H9 (cell line): ENCODE measurements around the gene CLEC1A. TPM values are rescaled to one million over a fixed set of nuclear protein-coding genes. Genes with fewer than 3 reads are reported as not detected.
A peak's percentile ranks its signal among the peaks of the same experiment; 100 is the strongest.

Experiments
- DNase-seq: peaks from one replicate; pipeline ENCODE4 v3.0.0-alpha.2; 2017
- H2AFZ ChIP-seq: one replicate; pipeline ENCODE4 v1.6.1; 2013; ENCODE audit warnings: mild to moderate bottlenecking, low read length, control low read depth, moderate library complexity
- H2AK5ac ChIP-seq: 2 replicates; pipeline ENCODE4 v1.6.1; 2013; ENCODE audit warnings: low read length, control low read depth, mixed read lengths; ENCODE audit not compliant: insufficient read length
- H2BK120ac ChIP-seq: one replicate; pipeline ENCODE4 v1.6.1; 2013; ENCODE audit warnings: low read depth, mild to moderate bottlenecking, low read length, control low read depth, inconsistent platforms; ENCODE audit not compliant: poor library complexity, severe bottlenecking
- H2BK12ac ChIP-seq: 2 replicates; pipeline ENCODE4 v1.6.1; 2013; ENCODE audit warnings: low read length, control low read depth, mixed read lengths, low read depth; ENCODE audit not compliant: insufficient read length
- H2BK15ac ChIP-seq: 2 replicates; pipeline ENCODE4 v1.6.1; 2013; ENCODE audit warnings: low read depth, low read length, control low read depth
- H2BK20ac ChIP-seq: one replicate; pipeline ENCODE4 v1.6.1; 2013; ENCODE audit warnings: low read depth, mild to moderate bottlenecking, low read length, control low read depth, inconsistent platforms; ENCODE audit not compliant: poor library complexity, severe bottlenecking
- H2BK5ac ChIP-seq: 2 replicates; pipeline ENCODE4 v1.6.1; 2013; ENCODE audit warnings: low read length, control low read depth, mixed read lengths; ENCODE audit not compliant: insufficient read length
- H3K14ac ChIP-seq: 2 replicates; pipeline ENCODE4 v1.6.1; 2013; ENCODE audit warnings: low read length, control low read depth; ENCODE audit not compliant: insufficient read depth
- H3K18ac ChIP-seq: 2 replicates; pipeline ENCODE4 v1.6.1; 2013; ENCODE audit warnings: low read depth, mild to moderate bottlenecking, mixed read lengths, low read length, control low read depth; ENCODE audit not compliant: insufficient read length
- H3K23ac ChIP-seq: 2 replicates; pipeline ENCODE4 v1.6.1; 2013; ENCODE audit warnings: low read length, control low read depth, mixed read lengths, low read depth; ENCODE audit not compliant: insufficient read length
- H3K23me2 ChIP-seq: 2 replicates; pipeline ENCODE4 v1.6.1; 2013; ENCODE audit warnings: low read depth, mild to moderate bottlenecking, mixed read lengths, low read length, control low read depth; ENCODE audit not compliant: insufficient read length, poor library complexity, severe bottlenecking
- H3K27ac ChIP-seq: 2 replicates; pipeline ENCODE4 v1.5.1; 2013; ENCODE audit warnings: low read length, control low read depth, mixed read lengths, low read depth; ENCODE audit not compliant: insufficient read length
- H3K27me3 ChIP-seq: 2 replicates; pipeline ENCODE4 v1.6.1; 2013; ENCODE audit warnings: low read length, control low read depth, inconsistent platforms; ENCODE audit not compliant: insufficient read depth
- H3K4ac ChIP-seq: 2 replicates; pipeline ENCODE4 v1.6.1; 2013; ENCODE audit warnings: low read depth, mild to moderate bottlenecking, control low read depth, inconsistent platforms, low read length, moderate library complexity
- H3K4me1 ChIP-seq: 2 replicates; pipeline ENCODE4 v1.6.1; 2013; ENCODE audit warnings: low read length, control low read depth, inconsistent platforms; ENCODE audit not compliant: insufficient read depth
- H3K4me2 ChIP-seq: 2 replicates; pipeline ENCODE4 v1.6.1; 2013; ENCODE audit warnings: low read length, control low read depth, mixed read lengths; ENCODE audit not compliant: insufficient read length, insufficient read depth
- H3K56ac ChIP-seq: 2 replicates; pipeline ENCODE4 v1.6.1; 2013; ENCODE audit warnings: low read depth, mild to moderate bottlenecking, mixed read lengths, low read length, control low read depth; ENCODE audit not compliant: insufficient read length
- H3K79me1 ChIP-seq: 2 replicates; pipeline ENCODE4 v1.6.1; 2013; ENCODE audit warnings: low read depth, mild to moderate bottlenecking, moderate library complexity, low read length, control low read depth, inconsistent platforms; ENCODE audit not compliant: insufficient read depth, poor library complexity, severe bottlenecking
- H3K79me2 ChIP-seq: 2 replicates; pipeline ENCODE4 v1.6.1; 2013; ENCODE audit warnings: low read length, control low read depth, inconsistent platforms; ENCODE audit not compliant: insufficient read depth
- H3K9ac ChIP-seq: 2 replicates; pipeline ENCODE4 v1.6.1; 2013; ENCODE audit warnings: low read length, control low read depth, mixed read lengths; ENCODE audit not compliant: insufficient read length; ENCODE audit errors: extremely low read depth
- H3K9me3 ChIP-seq: one replicate; pipeline ENCODE4 v1.6.1; 2013; ENCODE audit warnings: low read depth, low read length, inconsistent platforms; ENCODE audit not compliant: control insufficient read depth
- H3T11ph ChIP-seq: one replicate; pipeline ENCODE4 v1.6.1; 2013; ENCODE audit warnings: mild to moderate bottlenecking, low read length, control low read depth, inconsistent platforms
- H4K20me1 ChIP-seq: one replicate; pipeline ENCODE4 v1.6.1; 2013; ENCODE audit not compliant: control insufficient read depth, insufficient read length, insufficient read depth
- H4K5ac ChIP-seq: 2 replicates; pipeline ENCODE4 v1.6.1; 2013; ENCODE audit warnings: low read depth, mild to moderate bottlenecking, mixed read lengths, low read length, control low read depth; ENCODE audit not compliant: insufficient read length
- H4K8ac ChIP-seq: replicated peaks from 2 replicates; pipeline ENCODE4 v1.6.1; 2013; ENCODE audit warnings: low read length, control low read depth, mixed read lengths, low read depth; ENCODE audit not compliant: insufficient read length
- H4K91ac ChIP-seq: 2 replicates; pipeline ENCODE4 v1.6.1; 2013; ENCODE audit warnings: low read depth, mild to moderate bottlenecking, moderate library complexity, mixed read lengths, low read length, control low read depth; ENCODE audit not compliant: insufficient read length
- H3K27ac Mint-ChIP-seq, 3 experiments: 2 replicates in 2 of 3; 3 replicates in 1 of 3; pipeline ENCODE4 v1.8.0; 2020 to 2021; ENCODE audit warnings: mixed read lengths in 3 of 3, mild to moderate bottlenecking in 1 of 3, moderate library complexity in 1 of 3
- H3K27me3 Mint-ChIP-seq: 2 replicates; pipeline ENCODE4 v1.8.0; 2021; ENCODE audit warnings: low read depth, mild to moderate bottlenecking, moderate library complexity, mixed read lengths
- H3K36me3 Mint-ChIP-seq, 3 experiments: 2 replicates in 2 of 3; 3 replicates in 1 of 3; pipeline ENCODE4 v1.8.0; 2020 to 2021; ENCODE audit warnings: low read depth in 3 of 3, mixed read lengths in 3 of 3; ENCODE audit not compliant: insufficient read depth in 1 of 3
- H3K4me1 Mint-ChIP-seq, 2 experiments: 2 replicates each; pipeline ENCODE4 v1.8.0; 2020; ENCODE audit warnings: mixed read lengths in 2 of 2
- H3K4me3 Mint-ChIP-seq, 2 experiments: 2 replicates in 1 of 2; 3 replicates in 1 of 2; pipeline ENCODE4 v1.8.0; 2020 to 2021; ENCODE audit warnings: mild to moderate bottlenecking in 2 of 2, mixed read lengths in 2 of 2, moderate library complexity in 1 of 2
- H3K9me3 Mint-ChIP-seq, 2 experiments: 2 replicates in 1 of 2; 3 replicates in 1 of 2; pipeline ENCODE4 v1.8.0; 2020; ENCODE audit warnings: mild to moderate bottlenecking in 2 of 2, mixed read lengths in 2 of 2, moderate library complexity in 1 of 2
- WGBS: extraction: QIAGEN DNeasy Blood & Tissue Kit; methylation state at CpG from one replicate; pipeline ENCODE4 v1.1.7; 2013; ENCODE audit warnings: missing lambda C conversion rate, low lambda C conversion rate, mixed read lengths; ENCODE audit not compliant: insufficient read length; ENCODE audit errors: extremely low coverage; 5-methylcytosine and 5-hydroxymethylcytosine counted together
- total RNA-seq: library from RNA; stranded (reverse); gene quantifications from 2 replicates; pipeline ENCODE4 v1.2.1, GENCODE V29; 2021
- TF ChIP-seq, protein P1 (sequence below): fragments of 200-600 bp; sonication (generic); conservative IDR thresholded peaks from 3 replicates; pipeline ENCODE4 v1.8.0; 2021; ENCODE audit warnings: antibody characterized with exemption, mild to moderate bottlenecking

The CLEC1A gene
- total RNA-seq, 1 experiment from 2014 or later = not detected

DNA sequence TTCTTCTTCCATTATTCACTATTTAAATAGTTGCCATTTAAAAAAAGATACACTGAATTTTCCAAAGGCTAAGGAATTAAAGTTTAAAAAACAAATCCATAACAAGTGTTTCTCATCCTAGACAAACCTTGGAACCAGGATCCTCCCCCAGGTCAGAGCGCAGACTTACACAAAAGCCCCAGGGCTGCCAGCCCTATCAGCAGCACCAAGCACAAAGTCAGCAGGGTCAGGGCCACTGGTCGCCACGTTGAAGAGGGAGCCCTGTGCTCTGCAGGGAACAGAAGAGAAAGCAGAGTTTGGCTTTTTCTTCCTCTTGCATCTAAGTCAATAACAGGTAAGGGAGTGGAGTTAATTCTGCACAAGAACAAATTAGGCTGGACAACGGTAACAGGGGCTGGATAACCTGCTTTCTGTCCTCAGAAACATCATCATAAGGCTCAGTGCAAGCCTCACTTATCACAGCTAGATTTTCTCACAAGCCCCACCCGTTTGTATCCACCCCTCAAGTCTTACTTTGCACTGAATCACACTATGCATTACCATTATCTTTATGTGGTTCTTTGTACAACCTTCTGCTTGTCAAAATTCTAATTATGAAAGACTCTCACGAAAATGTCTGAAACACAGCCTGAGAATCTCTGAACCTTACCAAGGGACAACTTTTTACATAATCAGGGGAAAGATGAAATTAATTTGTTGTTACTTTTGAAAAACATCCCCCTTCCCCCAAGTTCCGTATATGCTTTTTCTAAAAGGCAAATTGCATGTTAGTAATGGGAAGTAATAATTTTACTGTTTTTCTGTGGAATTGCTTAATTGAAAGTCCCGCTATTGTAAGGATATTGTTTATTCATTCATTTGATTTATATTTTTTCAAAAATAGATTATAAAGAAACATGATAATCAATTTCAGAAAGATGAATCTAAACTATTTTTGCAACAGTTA, 9.6 kb downstream of the CLEC1A start:
- H2AFZ ChIP-seq = no peak overlapping the region

More for the DNA sequence above, 9.6 kb downstream of the CLEC1A start:
- H3K36me3 Mint-ChIP-seq = peaks cover 0 to 4% (median 0%) of the 10 kb centered on the region in 3 experiments; a peak in 2 of 7 replicates
- H2BK15ac ChIP-seq = no peak overlapping the region
- H3K4me2 ChIP-seq = no peak overlapping the region
- H4K20me1 ChIP-seq = no peaks in the 10 kb centered on the region
- no peak overlapping the region for H3K23ac ChIP-seq
- no peak overlapping the region for H3K56ac ChIP-seq
- TF ChIP-seq, protein P1, sequence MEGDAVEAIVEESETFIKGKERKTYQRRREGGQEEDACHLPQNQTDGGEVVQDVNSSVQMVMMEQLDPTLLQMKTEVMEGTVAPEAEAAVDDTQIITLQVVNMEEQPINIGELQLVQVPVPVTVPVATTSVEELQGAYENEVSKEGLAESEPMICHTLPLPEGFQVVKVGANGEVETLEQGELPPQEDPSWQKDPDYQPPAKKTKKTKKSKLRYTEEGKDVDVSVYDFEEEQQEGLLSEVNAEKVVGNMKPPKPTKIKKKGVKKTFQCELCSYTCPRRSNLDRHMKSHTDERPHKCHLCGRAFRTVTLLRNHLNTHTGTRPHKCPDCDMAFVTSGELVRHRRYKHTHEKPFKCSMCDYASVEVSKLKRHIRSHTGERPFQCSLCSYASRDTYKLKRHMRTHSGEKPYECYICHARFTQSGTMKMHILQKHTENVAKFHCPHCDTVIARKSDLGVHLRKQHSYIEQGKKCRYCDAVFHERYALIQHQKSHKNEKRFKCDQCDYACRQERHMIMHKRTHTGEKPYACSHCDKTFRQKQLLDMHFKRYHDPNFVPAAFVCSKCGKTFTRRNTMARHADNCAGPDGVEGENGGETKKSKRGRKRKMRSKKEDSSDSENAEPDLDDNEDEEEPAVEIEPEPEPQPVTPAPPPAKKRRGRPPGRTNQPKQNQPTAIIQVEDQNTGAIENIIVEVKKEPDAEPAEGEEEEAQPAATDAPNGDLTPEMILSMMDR = no peak
- no peak overlapping the region for H3K9ac ChIP-seq
- no peak overlapping the region for H2BK5ac ChIP-seq
- no peak overlapping the region for H4K5ac ChIP-seq
- H2BK120ac ChIP-seq = no peak overlapping the region
- H3K27ac ChIP-seq = no peak overlapping the region
- no peaks in the 10 kb centered on the region for H3K9me3 ChIP-seq
- no peak overlapping the region for H3K4ac ChIP-seq
- no peaks in the 10 kb centered on the region for H3K79me2 ChIP-seq
- no peak overlapping the region for H2BK12ac ChIP-seq
- no peak overlapping the region for H3K14ac ChIP-seq
- no peak overlapping the region for H4K8ac ChIP-seq
- H3K27me3 ChIP-seq = no peaks in the 10 kb centered on the region
- no CpG with 5 or more reads among the region's 8 CpGs for WGBS
- H3K4me3 Mint-ChIP-seq = no peak overlapping the region
- no peaks in the 10 kb centered on the region for H3K27me3 Mint-ChIP-seq
- H3K18ac ChIP-seq = no peak overlapping the region
- peaks cover 12 to 14% of the 10 kb centered on the region in 2 experiments for H3K4me1 Mint-ChIP-seq
- H2AK5ac ChIP-seq = no peak overlapping the region
- peak overlapping the region in 1 of 3 experiments; percentile 55; a peak in 3 of 7 replicates for H3K27ac Mint-ChIP-seq
- no peaks in the 10 kb centered on the region for H3K79me1 ChIP-seq
- H3K23me2 ChIP-seq = no peaks in the 10 kb centered on the region
- no peak overlapping the region for H3T11ph ChIP-seq
- peak; percentile 43 for DNase-seq
- no peaks in the 10 kb centered on the region; the same call in 1 of the 2 replicates for H3K4me1 ChIP-seq
- no peak overlapping the region for H2BK20ac ChIP-seq
- no peak overlapping the region for H4K91ac ChIP-seq
- H3K9me3 Mint-ChIP-seq = peaks cover 3 to 5% of the 10 kb centered on the region in 2 experiments; a peak in 2 of 5 replicates
